ENCODE results near the gene LYRM2.

LYRM2 gene

GRCh38 chr6:89597372-89597771, 41.2 kb downstream of the LYRM2 start:
- ATAC-seq, result no peak
- TF ChIP-seq, protein P1, sequence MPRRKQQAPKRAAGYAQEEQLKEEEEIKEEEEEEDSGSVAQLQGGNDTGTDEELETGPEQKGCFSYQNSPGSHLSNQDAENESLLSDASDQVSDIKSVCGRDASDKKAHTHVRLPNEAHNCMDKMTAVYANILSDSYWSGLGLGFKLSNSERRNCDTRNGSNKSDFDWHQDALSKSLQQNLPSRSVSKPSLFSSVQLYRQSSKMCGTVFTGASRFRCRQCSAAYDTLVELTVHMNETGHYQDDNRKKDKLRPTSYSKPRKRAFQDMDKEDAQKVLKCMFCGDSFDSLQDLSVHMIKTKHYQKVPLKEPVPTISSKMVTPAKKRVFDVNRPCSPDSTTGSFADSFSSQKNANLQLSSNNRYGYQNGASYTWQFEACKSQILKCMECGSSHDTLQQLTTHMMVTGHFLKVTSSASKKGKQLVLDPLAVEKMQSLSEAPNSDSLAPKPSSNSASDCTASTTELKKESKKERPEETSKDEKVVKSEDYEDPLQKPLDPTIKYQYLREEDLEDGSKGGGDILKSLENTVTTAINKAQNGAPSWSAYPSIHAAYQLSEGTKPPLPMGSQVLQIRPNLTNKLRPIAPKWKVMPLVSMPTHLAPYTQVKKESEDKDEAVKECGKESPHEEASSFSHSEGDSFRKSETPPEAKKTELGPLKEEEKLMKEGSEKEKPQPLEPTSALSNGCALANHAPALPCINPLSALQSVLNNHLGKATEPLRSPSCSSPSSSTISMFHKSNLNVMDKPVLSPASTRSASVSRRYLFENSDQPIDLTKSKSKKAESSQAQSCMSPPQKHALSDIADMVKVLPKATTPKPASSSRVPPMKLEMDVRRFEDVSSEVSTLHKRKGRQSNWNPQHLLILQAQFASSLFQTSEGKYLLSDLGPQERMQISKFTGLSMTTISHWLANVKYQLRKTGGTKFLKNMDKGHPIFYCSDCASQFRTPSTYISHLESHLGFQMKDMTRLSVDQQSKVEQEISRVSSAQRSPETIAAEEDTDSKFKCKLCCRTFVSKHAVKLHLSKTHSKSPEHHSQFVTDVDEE (CRISPR knock-in tag; IDR thresholded peaks at IDR 0.05), result no peak
- TF ChIP-seq OSR1 (CRISPR knock-in tag; IDR thresholded peaks at IDR 0.05), result no peak

DNA sequence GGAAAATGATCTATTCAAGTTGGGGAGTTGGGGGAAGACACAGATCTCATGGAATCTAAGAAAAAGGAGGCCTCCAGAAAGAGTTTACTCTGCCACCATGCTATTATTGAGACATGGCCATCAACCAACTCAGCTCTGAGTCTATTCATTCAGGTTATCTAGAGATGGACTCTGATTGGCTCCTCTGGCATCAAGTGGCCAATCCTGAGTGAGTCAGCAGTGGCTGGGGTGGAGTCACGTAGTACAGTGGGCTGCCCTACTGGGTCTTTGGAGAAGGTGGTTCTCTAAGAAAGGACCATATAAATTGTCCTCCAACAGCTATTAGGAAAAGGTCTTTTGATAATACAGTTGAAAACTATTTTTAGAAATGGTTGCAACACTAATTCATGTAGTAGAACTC, 42.1 kb downstream of the LYRM2 start:
- no peak for ATAC-seq
- TF ChIP-seq, protein P2, sequence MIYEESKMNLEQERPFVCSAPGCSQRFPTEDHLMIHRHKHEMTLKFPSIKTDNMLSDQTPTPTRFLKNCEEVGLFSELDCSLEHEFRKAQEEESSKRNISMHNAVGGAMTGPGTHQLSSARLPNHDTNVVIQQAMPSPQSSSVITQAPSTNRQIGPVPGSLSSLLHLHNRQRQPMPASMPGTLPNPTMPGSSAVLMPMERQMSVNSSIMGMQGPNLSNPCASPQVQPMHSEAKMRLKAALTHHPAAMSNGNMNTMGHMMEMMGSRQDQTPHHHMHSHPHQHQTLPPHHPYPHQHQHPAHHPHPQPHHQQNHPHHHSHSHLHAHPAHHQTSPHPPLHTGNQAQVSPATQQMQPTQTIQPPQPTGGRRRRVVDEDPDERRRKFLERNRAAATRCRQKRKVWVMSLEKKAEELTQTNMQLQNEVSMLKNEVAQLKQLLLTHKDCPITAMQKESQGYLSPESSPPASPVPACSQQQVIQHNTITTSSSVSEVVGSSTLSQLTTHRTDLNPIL (CRISPR knock-in tag; IDR thresholded peaks at IDR 0.05; ENCODE audit: low read depth), result no peak
- no peak for TF ChIP-seq ARNTL (CRISPR knock-in tag; IDR thresholded peaks at IDR 0.05; ENCODE audit: borderline replicate concordance, low read depth)
- TF ChIP-seq ISL1 (CRISPR knock-in tag; IDR thresholded peaks at IDR 0.05), result no peak
- TF ChIP-seq SNAI2 (CRISPR knock-in tag; IDR thresholded peaks at IDR 0.05), result no peak
- TF ChIP-seq RARB (CRISPR knock-in tag; IDR thresholded peaks at IDR 0.05), result no peak
- TF ChIP-seq, protein P1 (CRISPR knock-in tag; IDR thresholded peaks at IDR 0.05), result no peak
- no peak for TF ChIP-seq TCF4 (CRISPR knock-in tag; IDR thresholded peaks at IDR 0.05; ENCODE audit: borderline replicate concordance)
- no peak for TF ChIP-seq ESRRG (CRISPR knock-in tag; IDR thresholded peaks at IDR 0.05)
- no peak for TF ChIP-seq TOX (CRISPR knock-in tag; IDR thresholded peaks at IDR 0.05; ENCODE audit: borderline replicate concordance)
- TF ChIP-seq, protein P3, sequence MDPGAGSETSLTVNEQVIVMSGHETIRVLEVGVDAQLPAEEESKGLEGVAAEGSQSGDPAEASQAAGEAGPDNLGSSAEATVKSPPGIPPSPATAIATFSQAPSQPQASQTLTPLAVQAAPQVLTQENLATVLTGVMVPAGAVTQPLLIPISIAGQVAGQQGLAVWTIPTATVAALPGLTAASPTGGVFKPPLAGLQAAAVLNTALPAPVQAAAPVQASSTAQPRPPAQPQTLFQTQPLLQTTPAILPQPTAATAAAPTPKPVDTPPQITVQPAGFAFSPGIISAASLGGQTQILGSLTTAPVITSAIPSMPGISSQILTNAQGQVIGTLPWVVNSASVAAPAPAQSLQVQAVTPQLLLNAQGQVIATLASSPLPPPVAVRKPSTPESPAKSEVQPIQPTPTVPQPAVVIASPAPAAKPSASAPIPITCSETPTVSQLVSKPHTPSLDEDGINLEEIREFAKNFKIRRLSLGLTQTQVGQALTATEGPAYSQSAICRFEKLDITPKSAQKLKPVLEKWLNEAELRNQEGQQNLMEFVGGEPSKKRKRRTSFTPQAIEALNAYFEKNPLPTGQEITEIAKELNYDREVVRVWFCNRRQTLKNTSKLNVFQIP (CRISPR knock-in tag; IDR thresholded peaks at IDR 0.05; ENCODE audit: borderline replicate concordance, low read depth), result no peak
- TF ChIP-seq BACH2 (CRISPR knock-in tag; IDR thresholded peaks at IDR 0.05; ENCODE audit: borderline replicate concordance), result no peak

- TF ChIP-seq ZNF8 (CRISPR knock-in tag; IDR thresholded peaks at IDR 0.05), result no peak
- TF ChIP-seq ZNF565 (CRISPR knock-in tag; conservative IDR thresholded peaks at IDR 0.05; ENCODE audit: low read depth), result no peak
- no peak for TF ChIP-seq ARNTL (CRISPR knock-in tag; IDR thresholded peaks at IDR 0.05; ENCODE audit: borderline replicate concordance, low read depth)
- TF ChIP-seq TCF4 (CRISPR knock-in tag; IDR thresholded peaks at IDR 0.05; ENCODE audit: borderline replicate concordance), result no peak
- TF ChIP-seq TOX (CRISPR knock-in tag; IDR thresholded peaks at IDR 0.05; ENCODE audit: borderline replicate concordance), result no peak
- no peak for TF ChIP-seq ZFP3 (CRISPR knock-in tag; IDR thresholded peaks at IDR 0.05)
- ATAC-seq, result no peak
These were observed 42.5 kb downstream of the LYRM2 start for GRCh38 chr6:89596056-89596455.

DNA sequence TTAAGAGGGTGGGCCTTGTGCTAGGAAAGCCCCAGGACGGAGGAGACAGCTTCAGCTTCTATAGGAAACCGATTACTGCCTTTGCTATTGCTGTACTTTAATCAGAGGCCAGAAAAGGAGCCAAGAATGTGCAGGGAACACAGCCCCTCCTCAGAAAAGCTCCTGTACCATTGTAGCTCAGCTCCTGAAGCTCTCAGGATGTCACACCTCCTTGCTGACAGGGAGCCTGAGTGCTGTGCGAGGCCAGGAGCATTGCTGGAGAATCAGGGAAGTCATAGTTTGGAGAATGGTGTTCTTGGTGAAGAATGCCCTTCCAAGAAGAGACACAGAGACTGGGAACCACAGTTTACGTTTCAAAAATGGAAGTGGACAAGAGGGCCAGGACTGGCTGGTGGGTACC, 46.8 kb downstream of the LYRM2 start:
- TF ChIP-seq BACH2 (CRISPR knock-in tag; IDR thresholded peaks at IDR 0.05; ENCODE audit: borderline replicate concordance) (no peak), ZNF565 (CRISPR knock-in tag; conservative IDR thresholded peaks at IDR 0.05; ENCODE audit: low read depth) (no peak), TOX (CRISPR knock-in tag; IDR thresholded peaks at IDR 0.05; ENCODE audit: borderline replicate concordance) (no peak), CSDC2 (CRISPR knock-in tag; IDR thresholded peaks at IDR 0.05) (no peak), ZNF8 (CRISPR knock-in tag; IDR thresholded peaks at IDR 0.05) (no peak), PPARA (CRISPR knock-in tag; IDR thresholded peaks at IDR 0.05; ENCODE audit: borderline replicate concordance) (no peak), GLIS3 (CRISPR knock-in tag; IDR thresholded peaks at IDR 0.05) (no peak), ISL1 (CRISPR knock-in tag; IDR thresholded peaks at IDR 0.05) (no peak), SNAI2 (CRISPR knock-in tag; IDR thresholded peaks at IDR 0.05) (no peak)

More for the DNA sequence above, 46.8 kb downstream of the LYRM2 start:
- no peak for ATAC-seq

All from SK-N-SH treated with all-trans-retinoic acid at 6 μM for 48 hours (cell line).